ENCODE data around the gene TEX53.

Gene TEX53

DNA sequence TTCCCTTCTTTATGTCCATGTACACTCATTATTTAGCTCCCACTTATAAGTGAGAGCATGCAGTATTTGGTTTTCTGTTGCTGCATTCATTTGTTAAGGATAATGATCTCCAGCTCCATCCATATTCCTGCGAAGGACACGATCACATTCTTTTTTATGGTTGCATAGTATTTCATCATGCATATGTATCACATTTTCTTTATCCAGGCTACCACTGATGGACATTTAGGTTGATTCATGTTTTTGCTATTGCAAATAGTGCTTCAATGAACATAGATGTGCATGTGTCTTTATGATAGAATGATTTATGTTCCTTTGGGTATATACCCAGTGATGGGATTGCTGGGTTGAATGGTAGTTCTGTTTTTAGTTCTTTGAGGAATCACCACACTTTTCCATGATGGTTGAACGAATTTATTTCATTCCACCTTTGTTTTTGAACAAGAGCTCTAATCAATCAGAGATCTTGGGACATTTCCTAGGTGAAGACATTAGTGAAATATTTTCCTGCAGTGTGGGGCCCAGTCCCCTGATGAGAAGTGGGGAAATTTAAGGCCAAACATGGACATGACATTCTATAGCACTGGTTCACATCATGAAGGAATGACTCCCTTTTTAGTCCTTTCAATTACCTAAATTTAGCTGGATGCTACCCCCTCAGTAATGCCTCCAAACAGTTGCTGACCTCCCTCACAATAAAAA lies 31.5 kb upstream of the TEX53 start:
- no peak for DNase-seq
- H3K27me3 ChIP-seq (ENCODE audit: insufficient read depth, low read length, poor library complexity) = no peaks in the 10 kb centered on the region

DNA sequence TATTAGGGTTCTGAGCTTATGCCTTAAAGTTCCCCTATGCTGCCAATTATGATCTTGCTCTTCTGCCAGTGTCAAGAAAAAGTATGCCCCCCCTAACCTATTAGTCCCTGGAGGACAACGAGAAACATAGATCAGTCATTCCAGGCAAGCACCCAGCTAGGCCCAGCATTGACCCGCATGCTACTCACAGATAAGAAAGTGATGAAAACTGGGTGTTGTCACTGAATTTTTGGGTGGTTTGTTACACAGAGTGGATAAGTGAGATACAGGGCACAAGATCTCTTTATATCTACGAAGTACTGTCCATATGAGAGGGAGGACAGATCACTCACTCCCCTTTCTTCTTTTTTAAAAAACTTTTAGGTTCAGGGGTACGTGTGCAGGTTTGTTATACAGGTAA lies 30.8 kb upstream of the TEX53 start:
- H3K79me2 ChIP-seq (ENCODE audit: insufficient read depth, low read length) = no peaks in the 10 kb centered on the region
- no peak overlapping the region for H3K4me3 ChIP-seq (ENCODE audit: low read depth in 1 of 2, low read length in 2 of 2)
- DNase-seq (no peak), ATAC-seq (ENCODE audit: insufficient read depth, low read depth) (no peak)
- no peak overlapping the region for H2AFZ ChIP-seq (ENCODE audit: low read depth, low read length)
- no peak for TF ChIP-seq EZH2 (IDR thresholded peaks at IDR 0.05; ENCODE audit: borderline replicate concordance, low read depth, low read length, severe bottlenecking)
- TF ChIP-seq, protein P1, sequence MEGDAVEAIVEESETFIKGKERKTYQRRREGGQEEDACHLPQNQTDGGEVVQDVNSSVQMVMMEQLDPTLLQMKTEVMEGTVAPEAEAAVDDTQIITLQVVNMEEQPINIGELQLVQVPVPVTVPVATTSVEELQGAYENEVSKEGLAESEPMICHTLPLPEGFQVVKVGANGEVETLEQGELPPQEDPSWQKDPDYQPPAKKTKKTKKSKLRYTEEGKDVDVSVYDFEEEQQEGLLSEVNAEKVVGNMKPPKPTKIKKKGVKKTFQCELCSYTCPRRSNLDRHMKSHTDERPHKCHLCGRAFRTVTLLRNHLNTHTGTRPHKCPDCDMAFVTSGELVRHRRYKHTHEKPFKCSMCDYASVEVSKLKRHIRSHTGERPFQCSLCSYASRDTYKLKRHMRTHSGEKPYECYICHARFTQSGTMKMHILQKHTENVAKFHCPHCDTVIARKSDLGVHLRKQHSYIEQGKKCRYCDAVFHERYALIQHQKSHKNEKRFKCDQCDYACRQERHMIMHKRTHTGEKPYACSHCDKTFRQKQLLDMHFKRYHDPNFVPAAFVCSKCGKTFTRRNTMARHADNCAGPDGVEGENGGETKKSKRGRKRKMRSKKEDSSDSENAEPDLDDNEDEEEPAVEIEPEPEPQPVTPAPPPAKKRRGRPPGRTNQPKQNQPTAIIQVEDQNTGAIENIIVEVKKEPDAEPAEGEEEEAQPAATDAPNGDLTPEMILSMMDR (IDR thresholded peaks at IDR 0.05; ENCODE audit: borderline replicate concordance, extremely low read depth, low read length, poor library complexity, severe bottlenecking) = no peak
- no peak overlapping the region for H3K9ac ChIP-seq (ENCODE audit: low read depth, low read length)
- no peaks in the 10 kb centered on the region for H3K36me3 ChIP-seq (ENCODE audit: insufficient read depth, low read length)
- H3K4me1 ChIP-seq (ENCODE audit: insufficient read depth, low read length) = peaks cover 16% of the 10 kb centered on the region
- H4K20me1 ChIP-seq (ENCODE audit: insufficient read depth, low read length) = no peaks in the 10 kb centered on the region
- no peaks in the 10 kb centered on the region for H3K27me3 ChIP-seq (ENCODE audit: insufficient read depth, low read length, poor library complexity)
- H3K27ac ChIP-seq (ENCODE audit: low read length) = no peak overlapping the region
- H3K9me3 ChIP-seq (ENCODE audit: insufficient read depth, low read length, severe bottlenecking) = no peaks in the 10 kb centered on the region
- H3K4me2 ChIP-seq (ENCODE audit: insufficient read depth, low read length) = no peak overlapping the region

More for the DNA sequence above, 31.5 kb upstream of the TEX53 start:
- no peaks in the 10 kb centered on the region for H3K36me3 ChIP-seq (ENCODE audit: insufficient read depth, low read length)
- no peaks in the 10 kb centered on the region for H4K20me1 ChIP-seq (ENCODE audit: insufficient read depth, low read length)
- peaks cover 16% of the 10 kb centered on the region for H3K4me1 ChIP-seq (ENCODE audit: insufficient read depth, low read length)
- TF ChIP-seq, protein P1 (IDR thresholded peaks at IDR 0.05; ENCODE audit: borderline replicate concordance, extremely low read depth, low read length, poor library complexity, severe bottlenecking) = no peak
- H3K9ac ChIP-seq (ENCODE audit: low read depth, low read length) = no peak overlapping the region
- no peak overlapping the region for H3K4me2 ChIP-seq (ENCODE audit: insufficient read depth, low read length)
- no peak overlapping the region for H2AFZ ChIP-seq (ENCODE audit: low read depth, low read length)
- H3K4me3 ChIP-seq (ENCODE audit: low read depth in 1 of 2, low read length in 2 of 2) = no peak overlapping the region
- H3K9me3 ChIP-seq (ENCODE audit: insufficient read depth, low read length, severe bottlenecking) = no peaks in the 10 kb centered on the region
- ATAC-seq (ENCODE audit: insufficient read depth, low read depth) = no peak
- no peak overlapping the region for H3K27ac ChIP-seq (ENCODE audit: low read length)
- no peaks in the 10 kb centered on the region for H3K79me2 ChIP-seq (ENCODE audit: insufficient read depth, low read length)

DNA sequence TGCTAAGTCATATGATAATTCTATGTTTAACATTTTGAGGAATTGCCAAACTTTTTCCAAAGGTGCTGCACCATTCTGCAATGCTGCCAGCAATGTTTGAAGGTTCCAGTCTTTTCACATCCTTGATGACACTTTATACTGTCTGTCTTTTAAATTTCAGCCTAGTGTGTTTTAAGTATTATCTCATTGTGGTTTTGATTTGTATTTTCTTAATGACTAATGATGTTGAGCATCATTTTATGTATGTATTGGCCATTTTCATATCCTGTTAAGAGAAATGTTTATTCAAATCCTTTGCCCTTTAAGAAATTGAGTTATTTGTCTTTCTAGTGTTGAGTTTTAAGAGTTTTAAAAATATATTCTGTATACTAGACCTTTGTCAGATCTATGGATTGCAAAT lies 29.4 kb upstream of the TEX53 start:
- H3K4me1 ChIP-seq (ENCODE audit: insufficient read depth, low read length) = peaks cover 16% of the 10 kb centered on the region
- H3K36me3 ChIP-seq (ENCODE audit: insufficient read depth, low read length) = no peaks in the 10 kb centered on the region
- ATAC-seq (ENCODE audit: insufficient read depth, low read depth) (no peak), DNase-seq (no peak)
- no peaks in the 10 kb centered on the region for H3K79me2 ChIP-seq (ENCODE audit: insufficient read depth, low read length)
- no peak overlapping the region for H3K4me2 ChIP-seq (ENCODE audit: insufficient read depth, low read length)
- H3K4me3 ChIP-seq (ENCODE audit: low read depth in 1 of 2, low read length in 2 of 2) = no peak overlapping the region
- no peaks in the 10 kb centered on the region for H3K9me3 ChIP-seq (ENCODE audit: insufficient read depth, low read length, severe bottlenecking)
- TF ChIP-seq EZH2 (IDR thresholded peaks at IDR 0.05; ENCODE audit: borderline replicate concordance, low read depth, low read length, severe bottlenecking) = no peak
- TF ChIP-seq, protein P1 (IDR thresholded peaks at IDR 0.05; ENCODE audit: borderline replicate concordance, extremely low read depth, low read length, poor library complexity, severe bottlenecking) = no peak
- H3K9ac ChIP-seq (ENCODE audit: low read depth, low read length) = no peak overlapping the region
- H3K27ac ChIP-seq (ENCODE audit: low read length) = no peak overlapping the region
- no peaks in the 10 kb centered on the region for H3K27me3 ChIP-seq (ENCODE audit: insufficient read depth, low read length, poor library complexity)
- no peaks in the 10 kb centered on the region for H4K20me1 ChIP-seq (ENCODE audit: insufficient read depth, low read length)
- no peak overlapping the region for H2AFZ ChIP-seq (ENCODE audit: low read depth, low read length)
